Osteoblast (primary cell): ENCODE results near the gene MAMSTR. TPM values are rescaled to one million over a fixed set of nuclear protein-coding genes. Genes with fewer than 3 reads are reported as not detected.
A peak's percentile ranks its signal among the peaks of the same experiment; 100 is the strongest.

Source experiments
- DNase-seq: peaks from one replicate; pipeline ENCODE4 v3.0.0; 2011; ENCODE audit warnings: low spot score, mixed read lengths; ENCODE audit not compliant: insufficient read length; ENCODE audit errors: missing footprints
- H2AFZ ChIP-seq: 2 replicates; pipeline ENCODE4 v1.6.0; 2011; ENCODE audit warnings: mild to moderate bottlenecking, low read length
- H3K27ac ChIP-seq: 2 replicates; pipeline ENCODE4 v1.5.1; 2011; ENCODE audit warnings: mild to moderate bottlenecking, low read depth, low read length, moderate library complexity
- H3K27me3 ChIP-seq: 2 replicates; pipeline ENCODE4 v1.6.0; 2012; ENCODE audit warnings: mild to moderate bottlenecking, control low read depth, inconsistent platforms, low read length, moderate library complexity; ENCODE audit not compliant: insufficient read depth
- H3K36me3 ChIP-seq: 2 replicates; pipeline ENCODE4 v1.5.1; 2011; ENCODE audit warnings: mild to moderate bottlenecking, low read length, control low read depth, moderate library complexity; ENCODE audit not compliant: insufficient read depth
- H3K4me1 ChIP-seq: 2 replicates; pipeline ENCODE4 v1.5.1; 2011; ENCODE audit warnings: mild to moderate bottlenecking, low read length, control low read depth, moderate library complexity; ENCODE audit not compliant: insufficient read depth
- H3K4me2 ChIP-seq: 2 replicates; pipeline ENCODE4 v1.6.0; 2011; ENCODE audit warnings: mild to moderate bottlenecking, low read length; ENCODE audit not compliant: insufficient read depth
- H3K4me3 ChIP-seq: fragments of 200-600 bp; sonication (generic); 3 replicates; pipeline ENCODE4 v1.5.1; 2012; ENCODE audit warnings: mild to moderate bottlenecking, low read length, inconsistent platforms; ENCODE audit not compliant: insufficient read depth
- H3K79me2 ChIP-seq: 2 replicates; pipeline ENCODE4 v1.6.0; 2012; ENCODE audit warnings: mild to moderate bottlenecking, low read length, control low read depth, inconsistent platforms; ENCODE audit not compliant: insufficient read depth
- H3K9me3 ChIP-seq: 2 replicates; pipeline ENCODE4 v1.5.1; 2011; ENCODE audit warnings: low read depth, low read length, control low read depth
- H4K20me1 ChIP-seq: 2 replicates; pipeline ENCODE4 v1.6.0; 2012; ENCODE audit warnings: mild to moderate bottlenecking, low read length, control low read depth; ENCODE audit not compliant: insufficient read depth
- total RNA-seq: library from RNA; depleted of rRNA; stranded (reverse); fragments of >200 nt; gene quantifications from 2 replicates; pipeline ENCODE4 v1.2.3, GENCODE V29; 2012
- TF ChIP-seq, protein P1 (sequence below): IDR thresholded peaks from 2 replicates; pipeline ENCODE4 v1.5.1; 2011; ENCODE audit warnings: mild to moderate bottlenecking, low read depth, low read length, moderate library complexity; ENCODE audit errors: extremely low read depth

Gene MAMSTR
- total RNA-seq, 1 donor: 0.36 TPM

DNA sequence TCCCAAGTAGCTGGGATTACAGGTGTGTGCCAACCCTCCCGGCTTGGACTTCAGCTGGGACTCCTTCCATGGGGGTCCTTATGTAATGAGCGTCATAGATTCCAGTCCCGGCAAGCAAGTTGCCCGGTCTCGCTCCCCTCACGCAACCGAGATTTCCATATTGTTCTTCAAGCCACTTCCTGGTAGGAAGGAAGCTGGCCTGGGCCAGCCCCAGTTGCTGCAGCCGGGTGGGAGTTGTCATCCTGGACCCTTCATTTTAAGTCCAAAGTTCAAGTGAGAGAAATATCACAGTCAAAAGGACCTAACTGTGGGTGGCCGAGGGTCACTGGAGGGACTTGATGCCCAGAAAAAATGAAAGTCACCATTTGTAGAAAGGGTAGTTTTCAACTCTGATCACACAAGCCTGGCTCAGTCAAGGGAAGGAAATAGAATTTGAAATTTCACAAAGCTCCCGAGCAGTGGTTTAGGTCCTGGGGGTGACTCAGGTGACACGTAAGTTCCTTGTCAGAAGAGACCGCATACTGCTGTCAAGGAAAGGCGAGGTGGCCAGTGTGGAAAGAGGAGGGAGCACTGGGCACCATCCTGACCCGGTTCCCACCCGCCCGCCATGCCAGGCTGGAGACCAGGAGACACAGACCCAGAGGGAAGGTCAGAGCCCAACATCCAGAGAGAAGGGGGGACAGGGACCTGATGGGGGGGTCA lies 41.1 kb upstream of the MAMSTR start:
- DNase-seq: peak; percentile 55
- no peak overlapping the region for H3K4me2 ChIP-seq
- H3K9me3 ChIP-seq: no peaks in the 10 kb centered on the region
- no peaks in the 10 kb centered on the region for H4K20me1 ChIP-seq
- H3K79me2 ChIP-seq: no peaks in the 10 kb centered on the region
- H3K27ac ChIP-seq: no peak overlapping the region
- H3K36me3 ChIP-seq: no peaks in the 10 kb centered on the region
- TF ChIP-seq, protein P1, sequence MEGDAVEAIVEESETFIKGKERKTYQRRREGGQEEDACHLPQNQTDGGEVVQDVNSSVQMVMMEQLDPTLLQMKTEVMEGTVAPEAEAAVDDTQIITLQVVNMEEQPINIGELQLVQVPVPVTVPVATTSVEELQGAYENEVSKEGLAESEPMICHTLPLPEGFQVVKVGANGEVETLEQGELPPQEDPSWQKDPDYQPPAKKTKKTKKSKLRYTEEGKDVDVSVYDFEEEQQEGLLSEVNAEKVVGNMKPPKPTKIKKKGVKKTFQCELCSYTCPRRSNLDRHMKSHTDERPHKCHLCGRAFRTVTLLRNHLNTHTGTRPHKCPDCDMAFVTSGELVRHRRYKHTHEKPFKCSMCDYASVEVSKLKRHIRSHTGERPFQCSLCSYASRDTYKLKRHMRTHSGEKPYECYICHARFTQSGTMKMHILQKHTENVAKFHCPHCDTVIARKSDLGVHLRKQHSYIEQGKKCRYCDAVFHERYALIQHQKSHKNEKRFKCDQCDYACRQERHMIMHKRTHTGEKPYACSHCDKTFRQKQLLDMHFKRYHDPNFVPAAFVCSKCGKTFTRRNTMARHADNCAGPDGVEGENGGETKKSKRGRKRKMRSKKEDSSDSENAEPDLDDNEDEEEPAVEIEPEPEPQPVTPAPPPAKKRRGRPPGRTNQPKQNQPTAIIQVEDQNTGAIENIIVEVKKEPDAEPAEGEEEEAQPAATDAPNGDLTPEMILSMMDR: no peak
- no peaks in the 10 kb centered on the region for H3K4me1 ChIP-seq
- no peak overlapping the region for H3K4me3 ChIP-seq
- no peak overlapping the region for H2AFZ ChIP-seq
- H3K27me3 ChIP-seq: peaks cover 24% of the 10 kb centered on the region

DNA sequence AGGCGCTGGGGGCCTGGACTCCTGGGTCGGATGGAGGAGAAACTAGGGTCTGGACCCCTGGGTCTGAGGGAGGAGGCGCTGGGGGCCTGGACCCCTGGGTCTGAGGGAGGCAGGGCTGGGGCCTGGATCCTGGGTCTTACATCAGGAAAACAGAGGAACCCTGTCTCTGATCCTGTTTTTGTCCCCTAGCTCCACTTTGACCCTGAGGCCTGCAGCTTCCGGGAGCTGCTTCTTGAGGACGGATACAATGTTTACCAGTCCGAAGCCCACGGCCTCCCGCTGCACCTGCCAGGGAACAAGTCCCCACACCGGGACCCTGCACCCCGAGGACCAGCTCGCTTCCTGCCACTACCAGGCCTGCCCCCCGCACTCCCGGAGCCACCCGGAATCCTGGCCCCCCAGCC lies 38.2 kb upstream of the MAMSTR start:
- H3K79me2 ChIP-seq: no peaks in the 10 kb centered on the region
- H3K4me1 ChIP-seq: no peaks in the 10 kb centered on the region
- H3K4me2 ChIP-seq: no peak overlapping the region
- H2AFZ ChIP-seq: no peak overlapping the region
- H4K20me1 ChIP-seq: no peaks in the 10 kb centered on the region
- H3K9me3 ChIP-seq: no peaks in the 10 kb centered on the region
- TF ChIP-seq, protein P1: no peak
- H3K27ac ChIP-seq: no peak overlapping the region
- H3K36me3 ChIP-seq: no peaks in the 10 kb centered on the region
- H3K4me3 ChIP-seq: no peak overlapping the region
- H3K27me3 ChIP-seq: peaks cover 26% of the 10 kb centered on the region
- DNase-seq: peak; percentile 45

DNA sequence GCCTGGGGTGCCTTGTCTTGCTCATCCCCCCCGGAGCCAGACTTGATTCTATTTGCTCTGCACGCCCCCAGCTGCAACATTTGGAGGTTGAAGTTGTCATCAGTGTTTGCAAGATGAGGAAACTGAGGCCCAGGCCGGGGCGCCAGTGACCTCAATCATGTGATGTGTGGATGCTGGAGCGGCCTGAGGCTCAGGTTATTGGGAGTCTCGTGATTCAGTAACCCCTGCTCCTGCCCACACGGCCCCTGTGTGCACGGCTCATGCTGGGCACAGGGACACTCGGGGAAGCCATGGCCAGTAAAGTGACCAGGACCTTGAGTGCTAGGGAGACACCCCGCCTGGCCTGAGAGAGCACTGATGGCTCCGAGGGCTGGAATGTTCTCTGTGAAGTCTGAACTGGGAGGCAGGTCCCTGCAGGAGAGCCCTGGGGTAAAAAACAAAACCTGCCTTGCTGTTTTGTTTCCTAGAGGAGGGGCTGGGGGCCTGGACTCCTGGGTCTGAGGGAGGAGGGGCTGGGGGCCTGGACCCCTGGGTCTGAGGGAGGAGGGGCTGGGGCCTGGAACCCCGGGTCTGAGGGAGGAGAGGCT lies 37.7 kb upstream of the MAMSTR start:
- Histone ChIP-seq H2AFZ (no peak overlapping the region), H3K4me3 (no peak overlapping the region), H3K27me3 (peaks cover 26% of the 10 kb centered on the region), H4K20me1 (no peaks in the 10 kb centered on the region), H3K27ac (no peak overlapping the region), H3K4me2 (no peak overlapping the region), H3K4me1 (no peaks in the 10 kb centered on the region), H3K9me3 (no peaks in the 10 kb centered on the region), H3K79me2 (no peaks in the 10 kb centered on the region), H3K36me3 (no peaks in the 10 kb centered on the region)
- TF ChIP-seq, protein P1: no peak
- peak; percentile 69 for DNase-seq

- TF ChIP-seq, protein P1: no peak
- no peaks in the 10 kb centered on the region for H3K36me3 ChIP-seq
- H3K9me3 ChIP-seq: no peaks in the 10 kb centered on the region
- H2AFZ ChIP-seq: no peak overlapping the region
- no peak overlapping the region for H3K4me3 ChIP-seq
- no peaks in the 10 kb centered on the region for H3K79me2 ChIP-seq
- peak; percentile 59 for DNase-seq
- H3K27ac ChIP-seq: no peak overlapping the region
- no peaks in the 10 kb centered on the region for H3K4me1 ChIP-seq
- no peak overlapping the region for H3K4me2 ChIP-seq
- peaks cover 29% of the 10 kb centered on the region for H3K27me3 ChIP-seq
- H4K20me1 ChIP-seq: no peaks in the 10 kb centered on the region
Observed at GRCh38 chr19:48756686-48757085, 37.2 kb upstream of the MAMSTR start.
